NCI-H1694 (cell line): Measurements from ENCODE around the gene S100PBP.

Source experiments
- DNase-seq: peaks from one replicate; lab custom pipeline; 2025; lab: John Stamatoyannopoulos, UW

Gene S100PBP

GRCh38 chr1:32870615-32871363 lies 53.3 kb downstream of the S100PBP start, which contains the start of gene FNDC5:
TSS of gene FNDC5 (minus strand) at chr1:32870912.
- DNase-seq: no peak

GRCh38 chr1:32871364-32872191 lies 54.1 kb downstream of the S100PBP start:
- DNase-seq: no peak

GRCh38 chr1:32872192-32872460 lies 54.7 kb downstream of the S100PBP start:
- no peak for DNase-seq

- no peak for DNase-seq
Observed at GRCh38 chr1:32873484-32873883, 56.0 kb downstream of the S100PBP start.

- DNase-seq: no peak
Observed at GRCh38 chr1:32874860-32875752, 57.7 kb downstream of the S100PBP start.

- DNase-seq: peak; percentile 34
Observed at GRCh38 chr1:32876341-32877210, 59.1 kb downstream of the S100PBP start.

GRCh38 chr1:32877211-32878110 lies 60.0 kb downstream of the S100PBP start:
- peak; percentile 41 for DNase-seq

GRCh38 chr1:32878183-32878582 lies 60.7 kb downstream of the S100PBP start:
- peak; percentile 46 for DNase-seq

- DNase-seq: no peak
Observed at GRCh38 chr1:32878637-32879041, 61.2 kb downstream of the S100PBP start.

GRCh38 chr1:32881291-32881690 lies 63.8 kb downstream of the S100PBP start:
- DNase-seq: no peak

GRCh38 chr1:32881871-32882850 lies 64.7 kb downstream of the S100PBP start:
- DNase-seq: peak; percentile 89

- DNase-seq: no peak
Observed at GRCh38 chr1:32883338-32884031, 66.0 kb downstream of the S100PBP start.

- DNase-seq: no peak
Observed at GRCh38 chr1:32884032-32884372, 66.5 kb downstream of the S100PBP start.

GRCh38 chr1:32884726-32885125 lies 67.3 kb downstream of the S100PBP start:
- peak; percentile 83 for DNase-seq

GRCh38 chr1:32885676-32886003 lies 68.2 kb downstream of the S100PBP start:
- peak; percentile 89 for DNase-seq

- DNase-seq: peak; percentile 25
Observed at GRCh38 chr1:32886004-32886827, 68.8 kb downstream of the S100PBP start, which contains the start of gene HPCA. TSS of gene HPCA (plus strand) at chr1:32886491. CDS start at chr1:32888899, 2,408 bp downstream.

- DNase-seq: no peak
Observed at GRCh38 chr1:32886828-32887414, 69.5 kb downstream of the S100PBP start.
